Ecto neural progenitor cell (in vitro differentiated cells): ENCODE measurements around the gene GRM7.

Experiments
- DNase-seq: peaks from one replicate; pipeline ENCODE4 v3.0.0-alpha.2; 2018; ENCODE audit warnings: low spot score

GRM7 gene

GRCh38 chr3:7146529-7146928, 285.6 kb downstream of the GRM7 start:
- DNase-seq: no peak

- no peak for DNase-seq
Measured at GRCh38 chr3:7158516-7158915, 297.6 kb downstream of the GRM7 start.

GRCh38 chr3:7160689-7161088, 299.8 kb downstream of the GRM7 start:
- no peak for DNase-seq

- DNase-seq: no peak
Measured at GRCh38 chr3:7166460-7166859, 305.5 kb downstream of the GRM7 start.

- no peak for DNase-seq
Measured at GRCh38 chr3:7171493-7171892, 310.6 kb downstream of the GRM7 start.

- DNase-seq: no peak
Measured at GRCh38 chr3:7172996-7173395, 312.1 kb downstream of the GRM7 start.

- DNase-seq: no peak
Measured at GRCh38 chr3:7188551-7188950, 327.6 kb downstream of the GRM7 start.

GRCh38 chr3:7190095-7190494, 329.2 kb downstream of the GRM7 start:
- DNase-seq: no peak

GRCh38 chr3:7193269-7193668, 332.4 kb downstream of the GRM7 start:
- DNase-seq: no peak

GRCh38 chr3:7194071-7194835, 333.3 kb downstream of the GRM7 start:
- DNase-seq: no peak

GRCh38 chr3:7195934-7196333, 335.0 kb downstream of the GRM7 start:
- no peak for DNase-seq

GRCh38 chr3:7201784-7202183, 340.9 kb downstream of the GRM7 start:
- DNase-seq: no peak

GRCh38 chr3:7203969-7204847, 343.3 kb downstream of the GRM7 start:
- DNase-seq: no peak

GRCh38 chr3:7204848-7205156, 343.9 kb downstream of the GRM7 start:
- DNase-seq: no peak

- no peak for DNase-seq
Measured at GRCh38 chr3:7205535-7205934, 344.6 kb downstream of the GRM7 start.

GRCh38 chr3:7205962-7206361, 345.0 kb downstream of the GRM7 start:
- no peak for DNase-seq

GRCh38 chr3:7207125-7207524, 346.2 kb downstream of the GRM7 start:
- DNase-seq: no peak

GRCh38 chr3:7207928-7208327, 347.0 kb downstream of the GRM7 start:
- no peak for DNase-seq

- DNase-seq: no peak
Measured at GRCh38 chr3:7209098-7209497, 348.2 kb downstream of the GRM7 start.

GRCh38 chr3:7211740-7212139, 350.8 kb downstream of the GRM7 start:
- DNase-seq: no peak

GRCh38 chr3:7215706-7216105, 354.8 kb downstream of the GRM7 start:
- DNase-seq: no peak

- no peak for DNase-seq
Measured at GRCh38 chr3:7226393-7226792, 365.5 kb downstream of the GRM7 start.

- no peak for DNase-seq
Measured at GRCh38 chr3:7238565-7239295, 377.8 kb downstream of the GRM7 start.
